Astrocyte of the spinal cord (primary cell): ENCODE results near the gene SLC4A1AP.

ENCODE experiments used
- DNase-seq: peaks from one replicate; pipeline ENCODE4 v3.0.0; 2011; ENCODE audit warnings: low read depth, low spot score
- H3K4me3 ChIP-seq: 2 replicates; pipeline ENCODE4 v1.5.1; 2011; ENCODE audit warnings: low read depth, mild to moderate bottlenecking, low read length, moderate library complexity
- in situ Hi-C: cut with HindIII; loops from 2 replicates; pipeline ENCODE4 v1.10.0; 2017; ENCODE audit warnings: low sequenced_read_pairs
- TF ChIP-seq, protein P1 (sequence below): IDR thresholded peaks from 2 replicates; pipeline ENCODE4 v1.5.1; 2012; ENCODE audit warnings: low read depth, mild to moderate bottlenecking, low read length, inconsistent platforms

Gene SLC4A1AP

DNA sequence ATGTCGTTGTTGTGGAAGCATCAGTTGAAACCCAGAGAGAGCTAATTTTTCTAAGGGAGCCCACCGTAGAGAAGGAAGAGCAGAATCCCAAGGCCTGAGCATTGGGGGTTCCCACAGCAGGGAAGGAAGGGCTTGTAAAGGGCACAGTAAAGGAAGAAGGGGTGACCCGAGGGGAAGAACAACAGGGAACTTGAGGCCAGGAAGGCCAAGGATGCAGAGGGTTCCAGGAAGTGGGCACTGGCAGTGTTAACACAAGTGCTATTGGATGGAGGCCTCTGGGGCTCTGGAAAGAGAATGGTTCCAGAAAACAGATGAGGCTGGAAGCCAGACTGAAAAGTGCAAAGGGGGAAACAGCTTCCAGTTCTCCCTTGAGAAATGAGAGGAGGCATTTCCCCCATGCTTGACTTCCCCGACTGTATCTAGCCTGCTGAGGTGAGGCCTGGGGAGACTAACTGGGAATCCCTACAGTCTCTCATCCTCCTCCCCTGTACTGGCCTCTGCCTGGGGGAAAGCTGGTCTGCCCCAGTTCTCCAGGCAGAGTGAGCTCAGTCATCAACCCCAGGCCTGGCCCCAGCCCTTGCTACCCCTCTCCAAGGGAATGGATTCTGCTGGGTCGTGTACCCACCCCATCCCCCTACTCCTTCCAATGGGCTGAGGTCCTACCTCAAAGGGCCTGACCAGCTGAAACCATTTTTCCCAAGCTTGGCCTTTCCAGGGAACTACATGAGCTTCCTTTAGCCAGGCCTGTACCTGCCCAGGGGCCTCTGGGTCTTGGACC lies 64.6 kb downstream of the SLC4A1AP start:
- TF ChIP-seq, protein P1, sequence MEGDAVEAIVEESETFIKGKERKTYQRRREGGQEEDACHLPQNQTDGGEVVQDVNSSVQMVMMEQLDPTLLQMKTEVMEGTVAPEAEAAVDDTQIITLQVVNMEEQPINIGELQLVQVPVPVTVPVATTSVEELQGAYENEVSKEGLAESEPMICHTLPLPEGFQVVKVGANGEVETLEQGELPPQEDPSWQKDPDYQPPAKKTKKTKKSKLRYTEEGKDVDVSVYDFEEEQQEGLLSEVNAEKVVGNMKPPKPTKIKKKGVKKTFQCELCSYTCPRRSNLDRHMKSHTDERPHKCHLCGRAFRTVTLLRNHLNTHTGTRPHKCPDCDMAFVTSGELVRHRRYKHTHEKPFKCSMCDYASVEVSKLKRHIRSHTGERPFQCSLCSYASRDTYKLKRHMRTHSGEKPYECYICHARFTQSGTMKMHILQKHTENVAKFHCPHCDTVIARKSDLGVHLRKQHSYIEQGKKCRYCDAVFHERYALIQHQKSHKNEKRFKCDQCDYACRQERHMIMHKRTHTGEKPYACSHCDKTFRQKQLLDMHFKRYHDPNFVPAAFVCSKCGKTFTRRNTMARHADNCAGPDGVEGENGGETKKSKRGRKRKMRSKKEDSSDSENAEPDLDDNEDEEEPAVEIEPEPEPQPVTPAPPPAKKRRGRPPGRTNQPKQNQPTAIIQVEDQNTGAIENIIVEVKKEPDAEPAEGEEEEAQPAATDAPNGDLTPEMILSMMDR = no peak
- in situ Hi-C loops = no loop called here
- no peak for DNase-seq
- no peak overlapping the region for H3K4me3 ChIP-seq

DNA sequence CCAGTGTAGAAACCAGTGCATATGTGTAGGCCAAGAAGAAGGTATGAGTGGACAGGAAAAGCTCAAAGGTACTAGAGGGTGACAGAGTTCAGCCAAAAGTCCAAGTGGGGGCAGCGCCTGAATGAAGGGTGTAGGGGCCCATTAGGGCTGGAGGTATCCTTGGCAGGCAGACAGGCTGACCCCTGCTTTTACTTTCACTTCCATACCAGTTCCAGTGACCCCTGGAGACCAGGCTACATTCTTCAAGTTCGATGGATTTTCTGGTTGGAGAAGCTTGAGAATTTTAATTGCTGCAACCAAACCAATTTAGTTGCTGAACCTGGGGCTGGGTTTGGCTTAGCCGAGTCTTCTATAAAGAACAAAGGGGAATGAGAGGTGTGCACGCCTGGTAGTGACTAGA lies 65.5 kb downstream of the SLC4A1AP start:
- DNase-seq = no peak
- in situ Hi-C loops = no loop called here
- TF ChIP-seq, protein P1 = no peak
- no peak overlapping the region for H3K4me3 ChIP-seq

DNA sequence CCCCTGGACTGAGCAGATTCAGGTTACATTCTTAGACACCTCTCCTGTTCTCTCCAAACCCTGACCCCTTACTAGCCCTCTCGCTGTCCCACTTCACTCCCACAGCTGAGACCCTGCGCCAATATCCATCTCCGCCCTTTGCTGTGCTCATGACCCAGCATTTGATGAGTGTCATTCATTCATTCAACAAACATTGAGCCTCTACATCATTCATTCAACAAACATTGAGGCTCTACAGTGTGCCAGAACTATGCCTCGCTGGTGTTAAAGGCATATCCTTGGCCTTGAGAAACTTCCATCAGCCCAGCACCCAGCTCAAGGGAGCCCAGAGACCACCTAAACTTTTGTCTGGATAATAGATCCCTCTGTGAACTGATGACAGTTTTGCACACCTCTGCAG lies 65.9 kb downstream of the SLC4A1AP start:
- no peak for DNase-seq
- TF ChIP-seq, protein P1 = no peak
- in situ Hi-C loops = no loop called here

DNA sequence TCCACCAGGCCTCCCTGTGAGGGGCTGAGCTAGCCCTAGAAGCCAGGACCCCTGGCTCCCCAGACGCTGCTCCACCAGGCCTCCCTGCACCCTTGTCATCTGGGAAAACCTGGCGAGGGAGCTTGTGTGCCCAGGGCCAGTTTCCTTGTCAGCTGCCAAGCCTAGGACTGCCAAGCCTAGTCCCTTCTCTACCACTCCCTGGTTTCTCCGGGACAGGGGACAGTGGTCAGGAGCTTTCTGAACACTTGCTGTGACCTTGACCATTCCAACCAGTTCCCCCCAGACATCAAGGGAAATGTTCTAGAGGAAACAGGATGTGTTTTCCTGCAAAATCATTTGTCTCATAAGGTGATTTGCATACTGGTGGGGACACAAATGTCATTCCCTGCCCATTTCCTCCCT lies 66.6 kb downstream of the SLC4A1AP start:
- no peak overlapping the region for H3K4me3 ChIP-seq
- TF ChIP-seq, protein P1 = no peak
- no peak for DNase-seq
- in situ Hi-C loops = no loop called here

More for the DNA sequence above, 65.9 kb downstream of the SLC4A1AP start:
- H3K4me3 ChIP-seq = no peak overlapping the region

DNA sequence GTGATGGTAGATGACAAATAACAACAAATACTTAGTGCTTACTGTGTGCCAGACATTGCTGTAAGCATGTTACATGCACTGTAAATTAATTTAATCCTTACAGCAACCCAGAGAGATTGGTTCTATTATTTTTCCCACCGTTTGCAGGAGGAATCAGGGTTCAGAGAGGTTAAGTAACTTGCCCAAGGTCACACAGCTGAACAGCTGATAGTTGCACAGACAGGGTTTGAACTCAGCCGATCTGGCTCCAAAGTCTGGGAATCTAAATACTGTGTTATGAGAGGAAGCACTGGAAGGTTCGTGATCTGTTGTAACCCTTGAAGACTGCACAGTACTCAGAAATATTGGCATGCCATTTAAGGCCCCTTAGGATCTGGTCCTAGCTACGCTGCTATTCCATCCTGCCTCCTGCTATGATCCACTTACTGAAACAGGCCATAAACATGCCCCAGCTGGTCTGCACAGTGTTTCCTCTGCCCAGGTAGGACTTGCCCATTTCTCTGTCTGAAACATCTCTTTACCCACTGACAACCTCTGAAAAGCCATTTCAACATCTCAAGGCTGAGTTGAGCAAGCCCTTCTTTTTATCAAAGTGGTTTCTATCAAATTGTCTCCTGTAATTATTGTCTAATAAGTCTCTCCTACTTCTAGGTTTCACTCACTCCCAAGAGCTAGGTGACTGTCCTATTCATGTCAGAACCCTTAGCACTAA lies 67.4 kb downstream of the SLC4A1AP start:
- no peak overlapping the region for H3K4me3 ChIP-seq
- in situ Hi-C loops = no loop called here
- TF ChIP-seq, protein P1 = no peak
- no peak for DNase-seq

DNA sequence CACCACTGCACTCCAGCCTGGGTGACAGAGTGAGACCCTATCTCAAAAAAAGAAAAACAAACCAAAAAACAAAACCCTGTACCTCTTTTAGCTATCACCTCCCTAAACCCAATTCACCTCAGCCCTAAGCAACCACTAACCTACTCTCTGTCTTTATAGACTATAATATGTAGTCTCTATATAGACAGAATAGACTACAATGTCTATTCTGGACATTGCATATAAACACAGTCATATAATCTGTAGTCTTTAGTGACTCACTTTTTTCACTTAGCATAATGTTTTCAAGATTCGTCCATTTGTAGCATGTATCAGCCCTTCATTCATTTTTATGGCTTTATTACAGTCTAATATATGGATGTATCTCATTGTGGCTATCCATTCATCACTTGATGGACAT lies 70.6 kb downstream of the SLC4A1AP start:
- no peak for DNase-seq
- TF ChIP-seq, protein P1 = no peak
- no peak overlapping the region for H3K4me3 ChIP-seq
- in situ Hi-C loops = no loop called here
